Effector memory CD8-positive, alpha-beta T cell (primary cell): ENCODE measurements around the gene RPS5.
A peak's percentile ranks its signal among the peaks of the same experiment; 100 is the strongest.

ENCODE experiments used
- ATAC-seq: fragments of 150-1000 bp; cut with Tn5 transposase; replicated peaks from 2 replicates; pipeline ENCODE4 v1.10.0; 2021; ENCODE audit warnings: mild to moderate bottlenecking, moderate library complexity
- DNase-seq, 3 experiments: peaks; one replicate each; pipeline ENCODE4 v3.0.0; 2021
- H3K27ac Mint-ChIP-seq, 2 donors: one replicate each; pipeline ENCODE4 v1.8.0; 2022; ENCODE audit warnings: mild to moderate bottlenecking in 2 of 2, mixed read lengths in 2 of 2, moderate library complexity in 2 of 2
- H3K27me3 Mint-ChIP-seq, 2 donors: one replicate each; pipeline ENCODE4 v1.8.0; 2022; ENCODE audit warnings: mixed read lengths in 2 of 2
- H3K36me3 Mint-ChIP-seq: one replicate; pipeline ENCODE4 v1.8.0; 2022; ENCODE audit warnings: mild to moderate bottlenecking, moderate library complexity, mixed read lengths; ENCODE audit not compliant: insufficient read depth
- H3K4me1 Mint-ChIP-seq, 2 donors: one replicate each; pipeline ENCODE4 v1.8.0; 2022; ENCODE audit warnings: low read depth in 2 of 2, mixed read lengths in 2 of 2
- H3K4me3 Mint-ChIP-seq, 2 donors: one replicate each; pipeline ENCODE4 v1.8.0; 2022; ENCODE audit warnings: mild to moderate bottlenecking in 2 of 2, mixed read lengths in 2 of 2, moderate library complexity in 2 of 2
- H3K9me3 Mint-ChIP-seq, 2 donors: one replicate each; pipeline ENCODE4 v1.8.0; 2022; ENCODE audit warnings: mixed read lengths in 2 of 2

Gene RPS5

GRCh38 chr19:58385313-58385890 is 1.7 kb upstream of the RPS5 start:
- ATAC-seq = no peak
- H3K9me3 Mint-ChIP-seq = no peaks in the 10 kb centered on the region
- H3K36me3 Mint-ChIP-seq = peaks cover 75% of the 10 kb centered on the region
- H3K27me3 Mint-ChIP-seq = no peaks in the 10 kb centered on the region
- peaks cover 24 to 33% of the 10 kb centered on the region in 2 donors for H3K4me1 Mint-ChIP-seq
- peak overlapping the region; percentile 92 to 93 for H3K4me3 Mint-ChIP-seq
- peak overlapping the region; percentile 97 to 98 for H3K27ac Mint-ChIP-seq
- no peak for DNase-seq

- ATAC-seq (no peak), DNase-seq (no peak)
- Mint-ChIP-seq H3K36me3 (peaks cover 75% of the 10 kb centered on the region), H3K9me3 (no peaks in the 10 kb centered on the region), H3K27ac (peak overlapping the region; percentile 97 to 98), H3K4me3 (peak overlapping the region; percentile 92 to 93), H3K27me3 (no peaks in the 10 kb centered on the region), H3K4me1 (peaks cover 26 to 33% of the 10 kb centered on the region in 2 donors)
Measured at GRCh38 chr19:58385891-58386575, 1.0 kb upstream of the RPS5 start.

- peaks cover 22 to 28% of the 10 kb centered on the region in 2 donors for H3K4me1 Mint-ChIP-seq
- no peaks in the 10 kb centered on the region for H3K9me3 Mint-ChIP-seq
- H3K36me3 Mint-ChIP-seq = peaks cover 80% of the 10 kb centered on the region
- no peaks in the 10 kb centered on the region for H3K27me3 Mint-ChIP-seq
- DNase-seq (no peak), ATAC-seq (no peak)
- peak overlapping the region; percentile 97 to 98 for H3K27ac Mint-ChIP-seq
- peak overlapping the region; percentile 92 to 93 for H3K4me3 Mint-ChIP-seq
Measured at GRCh38 chr19:58387338-58388174, 487 bp downstream of the RPS5 start.

- no peak for DNase-seq
- Mint-ChIP-seq H3K36me3 (peaks cover 81% of the 10 kb centered on the region), H3K4me1 (peaks cover 26 to 32% of the 10 kb centered on the region in 2 donors), H3K27ac (peak overlapping the region; percentile 97 to 98), H3K4me3 (peak overlapping the region; percentile 92 to 93), H3K27me3 (no peaks in the 10 kb centered on the region), H3K9me3 (no peaks in the 10 kb centered on the region)
- no peak for ATAC-seq
Measured at GRCh38 chr19:58388175-58388526, 1.1 kb downstream of the RPS5 start.

- DNase-seq (no peak), ATAC-seq (no peak)
- Mint-ChIP-seq H3K4me1 (peaks cover 8 to 11% of the 10 kb centered on the region in 2 donors), H3K4me3 (no peak overlapping the region), H3K36me3 (peaks cover 80% of the 10 kb centered on the region), H3K27me3 (peaks cover 0 to 17% of the 10 kb centered on the region in 2 donors), H3K27ac (no peak overlapping the region), H3K9me3 (no peaks in the 10 kb centered on the region)
Measured at GRCh38 chr19:58392945-58393724, 6.1 kb downstream of the RPS5 start.

DNA sequence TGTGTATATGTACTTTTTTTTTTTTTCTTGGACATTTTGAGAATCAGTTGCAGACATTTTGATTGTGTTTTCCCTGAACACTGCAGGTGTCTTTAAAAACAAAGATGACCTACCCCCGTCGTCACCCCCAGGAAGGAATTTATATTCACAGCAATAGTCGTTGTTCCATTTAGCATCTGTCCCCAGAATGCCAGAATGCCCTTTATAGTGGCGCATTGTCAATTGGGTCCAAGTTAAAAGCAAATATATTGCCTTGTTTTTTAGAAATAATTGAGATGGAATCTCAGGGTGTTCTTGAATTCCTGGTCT is 6.6 kb downstream of the RPS5 start:
- H3K4me3 Mint-ChIP-seq = no peak overlapping the region
- H3K36me3 Mint-ChIP-seq = peaks cover 76% of the 10 kb centered on the region

DNA sequence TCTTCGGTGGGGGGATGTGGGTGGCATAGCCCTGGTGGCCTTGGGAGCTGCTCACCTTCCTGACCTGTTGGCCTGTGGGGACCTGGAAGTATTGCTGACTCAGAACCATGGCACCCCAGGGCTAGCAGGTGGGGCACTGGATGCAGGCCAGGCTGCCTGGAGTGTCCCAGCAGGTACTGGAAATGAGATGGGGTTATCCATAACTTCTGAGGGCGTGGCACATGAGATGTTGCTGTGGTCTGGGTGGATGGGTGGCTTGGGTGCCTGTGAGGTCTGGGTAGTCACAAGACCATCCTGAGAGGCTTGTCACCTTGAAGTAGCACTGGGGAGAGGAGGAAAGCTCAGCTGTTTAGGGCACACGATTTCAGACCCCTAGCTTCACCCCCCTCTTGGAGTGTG is 7.8 kb downstream of the RPS5 start:
- peaks cover 4 to 6% of the 10 kb centered on the region in 2 donors for H3K4me1 Mint-ChIP-seq
- peaks cover 0 to 20% of the 10 kb centered on the region in 2 donors for H3K27me3 Mint-ChIP-seq
- H3K36me3 Mint-ChIP-seq = peaks cover 64% of the 10 kb centered on the region
- no peak overlapping the region for H3K27ac Mint-ChIP-seq
- no peak for ATAC-seq
- H3K9me3 Mint-ChIP-seq = no peaks in the 10 kb centered on the region
- DNase-seq = no peak
- H3K4me3 Mint-ChIP-seq = no peak overlapping the region

More for the DNA sequence above, 6.6 kb downstream of the RPS5 start:
- Mint-ChIP-seq H3K27me3 (peaks cover 0 to 20% of the 10 kb centered on the region in 2 donors), H3K27ac (no peak overlapping the region), H3K9me3 (no peaks in the 10 kb centered on the region), H3K4me1 (peaks cover 6 to 10% of the 10 kb centered on the region in 2 donors)
- DNase-seq = no peak
- no peak for ATAC-seq

DNA sequence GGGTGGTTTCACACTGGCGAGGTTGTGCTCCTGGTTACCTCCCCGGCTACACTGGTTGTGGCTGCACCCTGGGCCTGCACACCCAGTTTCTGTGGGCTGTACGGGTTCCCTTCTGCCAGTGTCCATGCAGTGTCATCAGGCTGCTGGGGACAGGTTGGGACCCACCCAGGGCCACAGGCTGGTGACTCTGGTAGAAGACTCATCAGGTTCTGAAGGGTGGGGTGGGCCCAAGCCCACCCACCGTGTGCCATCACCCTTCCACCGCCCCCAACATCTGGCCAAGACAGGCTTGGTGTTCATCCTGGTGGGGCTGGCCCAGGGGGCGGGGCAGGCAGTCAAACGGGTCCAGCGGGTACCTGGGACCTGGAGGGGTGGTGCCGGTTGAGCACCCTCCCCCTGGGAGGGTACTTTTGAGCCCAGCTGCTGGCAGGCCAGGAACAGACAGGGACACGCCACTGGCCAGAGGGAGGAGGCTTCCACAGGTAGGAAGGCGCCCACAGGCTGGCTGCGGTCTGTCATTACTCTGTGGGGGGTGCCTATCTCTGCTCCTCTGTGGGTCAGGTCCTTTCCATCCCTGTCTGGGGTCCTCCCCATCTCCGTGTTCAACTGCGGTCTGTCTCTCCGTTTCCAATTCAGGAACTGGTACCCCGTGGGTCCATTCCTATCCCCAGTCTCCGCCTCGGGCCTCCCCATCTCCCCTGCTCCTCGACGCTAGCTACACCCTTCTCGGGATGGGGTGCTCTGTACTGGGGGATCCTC is 8.3 kb downstream of the RPS5 start, which contains the start of gene RNF225:
TSS of gene RNF225 (plus strand) at position 437 of the 759 bp plus-strand sequence. CDS start 434 bp downstream, outside the sequence.
- ATAC-seq (no peak), DNase-seq (no peak)
- Mint-ChIP-seq H3K4me1 (peaks cover 4 to 7% of the 10 kb centered on the region in 2 donors), H3K9me3 (no peaks in the 10 kb centered on the region), H3K27ac (no peak within 1 kb of the TSS), H3K36me3 (peaks cover 58% of the 10 kb centered on the region), H3K4me3 (no peak within 1 kb of the TSS), H3K27me3 (peaks cover 0 to 20% of the 10 kb centered on the region in 2 donors)

DNA sequence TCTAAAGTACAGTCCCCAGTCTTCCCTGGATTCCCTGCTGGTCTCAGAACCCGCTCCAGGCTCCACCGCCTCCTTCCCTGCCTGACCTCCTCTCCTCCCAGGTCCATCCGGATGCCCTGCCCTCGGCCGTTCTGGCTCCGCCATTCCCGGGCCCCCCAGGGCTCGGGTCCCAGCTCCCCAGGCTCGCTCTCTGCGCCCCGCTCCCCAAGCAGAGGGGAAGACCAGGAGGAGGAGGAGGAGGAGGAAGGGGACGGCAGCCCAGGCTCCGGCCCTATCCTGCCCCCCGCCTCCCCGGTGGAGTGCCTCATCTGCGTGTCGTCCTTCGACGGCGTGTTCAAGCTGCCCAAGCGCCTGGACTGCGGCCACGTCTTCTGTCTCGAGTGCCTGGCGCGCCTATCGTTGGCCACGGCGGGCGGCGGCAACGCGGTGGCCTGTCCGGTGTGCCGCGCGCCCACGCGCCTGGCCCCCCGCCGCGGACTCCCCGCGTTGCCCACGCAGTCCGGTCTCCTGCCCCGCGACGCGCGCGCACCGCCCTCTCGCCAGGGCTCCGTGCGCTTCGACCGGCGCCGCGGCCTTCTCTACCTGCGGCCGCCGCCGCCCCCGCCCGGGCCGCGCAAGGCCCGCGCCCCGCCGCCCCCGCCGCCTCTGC is 9.0 kb downstream of the RPS5 start:
- Mint-ChIP-seq H3K36me3 (peaks cover 53% of the 10 kb centered on the region), H3K4me1 (peaks cover 9 to 10% of the 10 kb centered on the region in 2 donors), H3K27ac (no peak overlapping the region), H3K4me3 (no peak overlapping the region), H3K9me3 (no peaks in the 10 kb centered on the region), H3K27me3 (peaks cover 0 to 20% of the 10 kb centered on the region in 2 donors)
- ATAC-seq = no peak
- DNase-seq = no peak

GRCh38 chr19:58396691-58397532 is 9.8 kb downstream of the RPS5 start:
- Mint-ChIP-seq H3K36me3 (peaks cover 53% of the 10 kb centered on the region), H3K9me3 (no peaks in the 10 kb centered on the region), H3K4me1 (peaks cover 13% of the 10 kb centered on the region in 2 donors), H3K27me3 (peaks cover 0 to 20% of the 10 kb centered on the region in 2 donors), H3K27ac (no peak overlapping the region), H3K4me3 (no peak overlapping the region)
- DNase-seq = no peak
- ATAC-seq = no peak

DNA sequence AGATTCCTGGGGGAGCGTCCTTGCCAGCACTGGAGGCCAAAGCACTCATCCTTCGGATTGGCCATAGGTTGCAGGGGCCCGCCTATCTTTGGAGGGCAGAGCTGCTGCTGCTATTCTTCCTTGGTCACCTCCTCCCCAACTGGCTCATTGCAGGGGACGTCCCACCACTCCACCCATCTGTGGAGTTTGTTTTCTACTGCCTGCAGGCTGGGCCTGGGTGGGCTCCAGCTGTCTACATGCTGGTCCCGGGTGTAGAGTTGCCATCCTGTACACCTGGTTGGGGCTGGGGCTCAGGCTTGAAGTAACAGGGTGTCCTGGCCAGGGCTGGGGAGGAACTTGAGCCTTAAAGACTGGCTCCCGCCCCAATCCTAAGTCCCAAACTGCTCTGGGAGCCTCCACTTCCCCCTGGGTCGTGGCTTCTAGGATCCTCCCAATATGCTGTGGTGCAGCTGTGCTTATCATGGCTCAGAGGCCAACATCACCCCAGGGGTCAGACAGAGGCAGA is 10.5 kb downstream of the RPS5 start:
- Mint-ChIP-seq H3K27ac (no peak overlapping the region), H3K36me3 (peaks cover 52% of the 10 kb centered on the region)
- no peak for DNase-seq

More for the DNA sequence above, 10.5 kb downstream of the RPS5 start:
- peaks cover 0 to 20% of the 10 kb centered on the region in 2 donors for H3K27me3 Mint-ChIP-seq
- no peaks in the 10 kb centered on the region for H3K9me3 Mint-ChIP-seq
- H3K4me3 Mint-ChIP-seq = no peak overlapping the region
- H3K4me1 Mint-ChIP-seq = peaks cover 13% of the 10 kb centered on the region in 2 donors
- ATAC-seq = no peak
